GM12874 (cell line): ENCODE data around the gene FAM9A.

Experiments
- TF ChIP-seq, protein P1 (sequence below): IDR thresholded peaks from 2 replicates; pipeline ENCODE4 v1.5.1; 2011; ENCODE audit warnings: low read depth, mild to moderate bottlenecking, control low read depth, low read length, moderate library complexity; ENCODE audit not compliant: insufficient read depth

Gene FAM9A

DNA sequence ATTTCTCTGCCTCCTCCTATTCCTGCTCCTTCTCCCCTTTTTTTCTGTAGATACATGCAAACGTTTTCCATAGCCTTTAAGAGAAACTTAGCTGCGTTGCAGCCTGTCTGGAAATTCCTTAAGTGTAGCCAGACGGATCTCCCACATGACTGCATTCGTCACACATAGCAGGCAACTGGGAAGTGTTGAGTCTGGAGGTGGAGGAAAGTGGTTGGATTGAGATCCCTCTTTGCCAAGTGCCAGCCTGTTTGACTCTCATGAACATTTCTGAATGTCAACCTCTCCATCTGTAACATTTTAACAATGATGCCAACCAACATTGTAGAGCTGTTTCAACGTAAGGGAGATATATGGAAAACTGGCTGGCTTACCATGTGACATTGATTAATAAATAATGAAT lies 45.1 kb upstream of the FAM9A start:
- TF ChIP-seq, protein P1, sequence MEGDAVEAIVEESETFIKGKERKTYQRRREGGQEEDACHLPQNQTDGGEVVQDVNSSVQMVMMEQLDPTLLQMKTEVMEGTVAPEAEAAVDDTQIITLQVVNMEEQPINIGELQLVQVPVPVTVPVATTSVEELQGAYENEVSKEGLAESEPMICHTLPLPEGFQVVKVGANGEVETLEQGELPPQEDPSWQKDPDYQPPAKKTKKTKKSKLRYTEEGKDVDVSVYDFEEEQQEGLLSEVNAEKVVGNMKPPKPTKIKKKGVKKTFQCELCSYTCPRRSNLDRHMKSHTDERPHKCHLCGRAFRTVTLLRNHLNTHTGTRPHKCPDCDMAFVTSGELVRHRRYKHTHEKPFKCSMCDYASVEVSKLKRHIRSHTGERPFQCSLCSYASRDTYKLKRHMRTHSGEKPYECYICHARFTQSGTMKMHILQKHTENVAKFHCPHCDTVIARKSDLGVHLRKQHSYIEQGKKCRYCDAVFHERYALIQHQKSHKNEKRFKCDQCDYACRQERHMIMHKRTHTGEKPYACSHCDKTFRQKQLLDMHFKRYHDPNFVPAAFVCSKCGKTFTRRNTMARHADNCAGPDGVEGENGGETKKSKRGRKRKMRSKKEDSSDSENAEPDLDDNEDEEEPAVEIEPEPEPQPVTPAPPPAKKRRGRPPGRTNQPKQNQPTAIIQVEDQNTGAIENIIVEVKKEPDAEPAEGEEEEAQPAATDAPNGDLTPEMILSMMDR, result no peak

DNA sequence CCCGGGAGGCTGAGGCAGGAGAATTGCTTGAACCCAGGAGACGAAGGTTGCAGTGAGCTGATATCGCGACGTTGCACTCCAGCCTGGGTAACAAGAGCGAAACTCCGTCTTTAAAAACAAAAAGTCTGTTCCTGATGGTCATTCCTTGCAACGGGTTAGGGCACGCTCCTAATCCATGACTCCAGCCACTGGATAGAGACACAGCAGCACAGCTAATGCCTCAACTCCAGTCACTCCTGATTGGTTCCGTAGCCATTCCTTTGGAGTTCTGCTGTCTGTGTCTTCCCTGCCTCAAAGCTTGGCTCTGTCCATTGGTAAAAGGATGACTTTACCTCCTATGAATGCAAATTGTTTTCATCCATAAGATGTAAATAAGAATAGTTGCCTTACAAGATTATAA lies 44.3 kb upstream of the FAM9A start:
- TF ChIP-seq, protein P1, result no peak

DNA sequence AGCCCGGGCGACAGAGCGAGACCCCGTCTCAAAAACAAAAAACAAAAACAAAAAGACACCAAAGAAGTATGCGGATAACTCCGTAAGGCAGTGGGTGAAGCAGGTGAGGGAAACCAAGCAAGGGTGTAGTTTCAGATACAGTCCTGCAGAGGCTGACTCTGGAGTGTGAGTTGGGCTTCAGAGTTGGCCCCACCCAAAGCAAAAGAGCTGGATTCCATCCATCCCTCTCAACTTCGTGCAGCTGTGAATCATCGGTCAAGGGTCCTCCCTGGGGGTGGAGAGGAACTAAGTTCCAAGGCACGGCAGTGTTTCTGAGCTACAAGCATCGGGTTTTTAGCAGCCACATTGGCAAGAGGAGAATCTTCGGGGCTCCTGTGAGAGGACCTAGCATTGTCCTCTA lies 43.9 kb upstream of the FAM9A start:
- TF ChIP-seq, protein P1, result no peak

DNA sequence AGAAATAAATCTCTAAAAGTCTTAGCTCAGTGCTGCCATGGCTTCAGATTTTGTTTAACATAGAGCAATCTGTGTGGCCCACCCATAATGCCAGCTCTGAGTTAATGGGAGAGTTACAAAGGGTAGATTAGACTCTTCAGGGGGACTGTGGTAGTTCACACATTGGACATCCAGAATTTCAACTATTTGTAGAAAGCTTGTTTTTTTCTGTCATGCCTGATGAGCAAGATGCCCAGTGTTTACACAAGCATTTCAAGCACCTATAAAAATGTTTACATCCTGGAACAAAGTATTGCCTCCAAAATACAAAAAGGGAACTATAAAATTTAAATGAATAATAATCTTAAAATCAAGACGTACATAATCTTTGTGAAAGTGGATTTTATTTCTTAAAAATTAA lies 43.0 kb upstream of the FAM9A start:
- TF ChIP-seq, protein P1, result no peak

DNA sequence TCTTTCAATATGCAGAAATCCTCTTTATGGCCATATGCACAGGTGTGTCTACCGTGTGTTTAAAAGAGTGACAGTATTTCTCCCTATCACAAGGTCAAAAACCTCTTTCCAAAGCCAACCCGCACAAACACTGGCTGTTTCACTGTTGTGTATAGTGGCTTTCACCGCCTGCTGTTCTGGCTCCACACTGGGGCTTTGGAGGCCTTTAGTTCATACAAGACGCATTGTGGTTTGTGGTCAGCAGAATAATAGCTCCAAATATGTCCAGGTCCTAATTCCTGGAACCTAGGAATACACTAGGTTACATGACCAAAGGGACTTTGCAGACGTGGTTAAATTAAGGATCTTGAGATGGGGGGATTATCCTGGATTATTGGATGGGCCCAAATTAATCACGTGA lies 40.7 kb upstream of the FAM9A start:
- TF ChIP-seq, protein P1, result no peak

DNA sequence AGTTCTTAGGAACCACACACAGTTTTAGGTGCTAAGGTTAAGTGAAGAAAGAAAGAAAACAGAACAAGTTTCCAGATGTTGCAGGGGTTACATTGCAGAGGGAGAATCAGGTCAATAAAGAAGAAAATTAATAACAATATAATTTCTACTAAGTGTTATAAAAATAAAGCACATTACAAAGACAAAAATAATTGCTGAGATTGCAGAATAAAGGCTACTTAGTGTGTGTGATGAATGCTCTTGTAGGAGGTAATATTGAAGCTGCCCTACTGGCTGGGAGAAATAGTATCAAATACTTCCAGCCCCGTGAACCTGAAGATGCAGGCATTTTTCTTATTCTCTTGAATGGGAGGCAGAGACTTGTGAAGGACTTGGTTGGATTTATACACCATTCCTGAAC lies 33.2 kb upstream of the FAM9A start:
- TF ChIP-seq, protein P1, result no peak

DNA sequence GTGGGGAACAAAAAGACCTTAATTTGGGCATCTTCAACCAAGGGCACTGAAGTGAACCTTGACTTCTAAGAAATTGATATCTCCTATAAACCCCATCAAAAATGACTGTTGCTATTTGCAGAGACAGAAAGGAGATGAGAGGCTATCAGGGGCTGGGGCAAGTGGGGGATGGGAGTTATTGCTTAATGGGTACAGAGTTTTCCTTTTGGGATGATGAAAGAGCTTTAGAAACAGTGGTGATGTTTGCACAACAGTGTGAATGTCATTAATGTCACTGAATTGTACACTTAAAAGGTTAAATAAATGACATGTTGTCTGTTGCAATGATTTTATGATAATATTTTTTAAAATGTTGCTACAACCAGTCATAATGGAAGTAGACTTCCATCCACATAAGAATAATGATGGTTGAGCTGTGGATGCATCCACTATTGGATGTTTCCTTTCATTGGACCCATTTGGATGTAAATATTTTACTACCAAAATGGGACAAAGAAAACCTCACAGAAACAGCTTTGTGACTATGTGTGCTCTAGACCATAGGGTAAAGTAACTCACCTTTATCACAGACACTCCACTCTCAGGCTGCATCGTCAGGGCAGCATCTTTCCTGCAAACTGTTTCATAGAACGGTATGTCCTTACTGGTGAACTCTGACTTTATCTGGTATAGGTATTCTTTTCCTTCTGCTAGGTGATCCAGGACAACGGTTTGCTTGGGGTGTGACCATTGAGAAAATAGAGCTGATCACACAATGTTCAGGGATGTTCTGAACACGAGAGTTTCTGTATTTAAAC lies 31.6 kb upstream of the FAM9A start:
- TF ChIP-seq, protein P1, result no peak

DNA sequence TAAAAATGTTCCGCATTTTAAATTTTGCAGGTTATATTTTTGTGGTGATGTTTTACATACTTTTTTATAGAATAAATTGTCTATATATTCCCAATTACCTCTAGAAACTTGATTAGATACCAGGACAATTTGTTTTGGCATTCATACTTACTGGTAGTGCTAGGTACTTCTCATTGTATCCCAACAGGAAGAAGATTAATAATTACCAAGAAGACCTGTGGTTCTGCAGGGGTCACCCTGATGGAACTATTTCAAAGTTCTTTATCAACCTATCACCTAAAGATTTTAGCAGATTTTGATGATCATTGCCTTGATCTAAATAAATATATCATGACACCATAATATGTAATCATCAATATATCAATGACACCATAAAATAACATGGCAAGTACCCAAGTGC lies 22.5 kb upstream of the FAM9A start:
- TF ChIP-seq, protein P1, result no peak
